GM19395 (cell line): Measurements from ENCODE around the gene SIPA1L3.
"Not testable (repeated sequence)": the region's sequence is repeated elsewhere in the genome, so short reads cannot be mapped to it uniquely, and the experiment has no call there.

Experiments used
- ATAC-seq: cut with Tn5 transposase; IDR thresholded peaks from one replicate; pipeline ENCODE4 v1.9.1; 2021; ENCODE audit warnings: mild to moderate bottlenecking, moderate library complexity; ENCODE audit not compliant: unreplicated experiment

Gene SIPA1L3, protein sequence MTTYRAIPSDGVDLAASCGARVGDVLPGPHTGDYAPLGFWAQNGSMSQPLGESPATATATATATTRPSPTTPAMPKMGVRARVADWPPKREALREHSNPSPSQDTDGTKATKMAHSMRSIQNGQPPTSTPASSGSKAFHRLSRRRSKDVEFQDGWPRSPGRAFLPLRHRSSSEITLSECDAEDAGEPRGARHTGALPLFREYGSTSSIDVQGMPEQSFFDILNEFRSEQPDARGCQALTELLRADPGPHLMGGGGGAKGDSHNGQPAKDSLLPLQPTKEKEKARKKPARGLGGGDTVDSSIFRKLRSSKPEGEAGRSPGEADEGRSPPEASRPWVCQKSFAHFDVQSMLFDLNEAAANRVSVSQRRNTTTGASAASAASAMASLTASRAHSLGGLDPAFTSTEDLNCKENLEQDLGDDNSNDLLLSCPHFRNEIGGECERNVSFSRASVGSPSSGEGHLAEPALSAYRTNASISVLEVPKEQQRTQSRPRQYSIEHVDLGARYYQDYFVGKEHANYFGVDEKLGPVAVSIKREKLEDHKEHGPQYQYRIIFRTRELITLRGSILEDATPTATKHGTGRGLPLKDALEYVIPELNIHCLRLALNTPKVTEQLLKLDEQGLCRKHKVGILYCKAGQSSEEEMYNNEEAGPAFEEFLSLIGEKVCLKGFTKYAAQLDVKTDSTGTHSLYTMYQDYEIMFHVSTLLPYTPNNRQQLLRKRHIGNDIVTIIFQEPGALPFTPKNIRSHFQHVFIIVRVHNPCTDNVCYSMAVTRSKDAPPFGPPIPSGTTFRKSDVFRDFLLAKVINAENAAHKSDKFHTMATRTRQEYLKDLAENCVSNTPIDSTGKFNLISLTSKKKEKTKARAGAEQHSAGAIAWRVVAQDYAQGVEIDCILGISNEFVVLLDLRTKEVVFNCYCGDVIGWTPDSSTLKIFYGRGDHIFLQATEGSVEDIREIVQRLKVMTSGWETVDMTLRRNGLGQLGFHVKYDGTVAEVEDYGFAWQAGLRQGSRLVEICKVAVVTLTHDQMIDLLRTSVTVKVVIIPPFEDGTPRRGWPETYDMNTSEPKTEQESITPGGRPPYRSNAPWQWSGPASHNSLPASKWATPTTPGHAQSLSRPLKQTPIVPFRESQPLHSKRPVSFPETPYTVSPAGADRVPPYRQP (N-terminal part only)

GRCh38 chr19:37906869-37907734 lies at the start of gene SIPA1L3:
Gene SIPA1L3 (plus strand): TSS chr19:37907208. CDS start chr19:38081566, 174,358 bp downstream.
- ATAC-seq: peak; percentile 81

GRCh38 chr19:37864501-37864900 lies 42.5 kb upstream of the SIPA1L3 start:
- ATAC-seq: no peak

GRCh38 chr19:37865930-37866329 lies 41.1 kb upstream of the SIPA1L3 start:
- not testable (repeated sequence) for ATAC-seq

DNA sequence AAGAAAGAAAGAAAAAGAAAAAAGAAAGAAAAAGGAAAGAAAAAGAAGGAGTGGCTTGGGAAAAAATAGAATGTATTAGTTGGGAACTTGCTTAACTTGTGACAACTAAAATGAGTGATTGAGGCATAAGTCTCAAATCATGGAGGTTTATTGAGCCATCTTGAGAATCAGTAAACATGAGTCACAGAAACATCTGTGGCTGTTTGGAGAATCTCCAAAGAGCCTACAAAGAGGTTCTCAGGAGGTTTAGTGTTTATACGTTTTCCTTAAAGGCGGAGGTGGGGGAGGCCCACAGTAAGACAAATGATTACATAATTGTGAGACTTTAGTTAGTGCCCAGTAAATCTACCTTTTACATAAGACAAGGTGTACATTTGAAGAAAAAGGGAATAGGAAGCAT lies 39.2 kb upstream of the SIPA1L3 start:
- ATAC-seq: no peak

- no peak for ATAC-seq
Measured at GRCh38 chr19:37869766-37870340, 37.2 kb upstream of the SIPA1L3 start.

- ATAC-seq: no peak
Measured at GRCh38 chr19:37872383-37872782, 34.6 kb upstream of the SIPA1L3 start.

GRCh38 chr19:37874784-37875183 lies 32.2 kb upstream of the SIPA1L3 start:
- no peak for ATAC-seq

DNA sequence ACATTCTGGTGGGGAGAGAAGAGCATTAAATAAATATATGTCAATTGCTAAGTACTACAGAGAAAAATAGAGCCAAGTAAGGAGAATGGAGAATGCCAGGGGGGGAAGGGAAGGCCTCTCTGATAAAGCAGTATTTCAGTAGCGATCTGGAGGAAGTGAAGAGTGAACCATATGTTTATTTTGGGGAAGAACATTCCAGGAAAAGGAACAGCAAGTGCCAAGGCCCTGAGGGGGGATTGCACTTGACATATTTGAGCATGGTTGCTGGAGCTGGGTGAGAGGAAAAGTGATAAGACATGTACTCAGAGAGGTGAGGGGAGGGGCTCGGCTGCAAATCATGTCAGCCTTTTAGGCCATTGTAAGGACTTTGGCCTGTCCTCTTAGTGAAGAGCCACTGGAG lies 31.0 kb upstream of the SIPA1L3 start:
- ATAC-seq: no peak

DNA sequence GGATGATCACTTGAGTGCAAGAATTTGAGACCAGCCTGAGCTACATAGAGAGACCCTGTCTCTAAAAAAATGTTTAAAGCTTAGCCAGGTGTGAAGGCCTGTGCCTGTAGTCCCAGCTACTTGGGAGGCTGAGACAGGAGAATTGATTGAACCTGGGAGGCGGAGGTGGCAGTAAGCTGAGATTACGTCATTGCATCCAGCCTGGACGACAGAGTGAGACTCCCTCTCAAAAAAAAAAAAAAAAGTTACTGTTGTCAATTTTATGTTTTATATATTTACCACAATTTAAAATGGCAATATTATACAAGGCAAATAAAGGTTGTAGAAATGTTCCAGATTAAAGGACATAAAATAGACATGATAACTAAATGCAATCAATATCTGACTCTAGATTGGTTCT lies 29.9 kb upstream of the SIPA1L3 start:
- no peak for ATAC-seq

DNA sequence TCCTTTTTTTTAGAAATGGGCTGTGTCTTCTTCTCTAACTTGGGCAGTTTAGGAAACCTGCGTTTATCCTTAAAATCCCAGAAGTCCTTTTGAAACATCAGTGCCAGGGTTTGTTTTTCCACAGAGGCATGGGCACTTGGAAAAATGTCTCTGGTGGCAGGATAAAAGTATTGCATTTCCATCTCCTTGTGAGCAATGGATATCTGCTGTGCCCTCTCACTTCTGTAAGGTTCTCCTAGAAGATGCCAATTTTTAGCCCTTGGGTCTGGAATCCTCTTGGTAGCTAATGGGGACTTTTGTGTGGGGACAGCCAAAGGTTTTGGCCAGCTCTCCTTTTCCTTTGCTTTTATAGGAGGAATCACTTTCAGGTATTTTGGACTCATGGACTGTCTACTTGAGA lies 21.6 kb upstream of the SIPA1L3 start:
- no peak for ATAC-seq

GRCh38 chr19:37886571-37886970 lies 20.4 kb upstream of the SIPA1L3 start:
- ATAC-seq: no peak

DNA sequence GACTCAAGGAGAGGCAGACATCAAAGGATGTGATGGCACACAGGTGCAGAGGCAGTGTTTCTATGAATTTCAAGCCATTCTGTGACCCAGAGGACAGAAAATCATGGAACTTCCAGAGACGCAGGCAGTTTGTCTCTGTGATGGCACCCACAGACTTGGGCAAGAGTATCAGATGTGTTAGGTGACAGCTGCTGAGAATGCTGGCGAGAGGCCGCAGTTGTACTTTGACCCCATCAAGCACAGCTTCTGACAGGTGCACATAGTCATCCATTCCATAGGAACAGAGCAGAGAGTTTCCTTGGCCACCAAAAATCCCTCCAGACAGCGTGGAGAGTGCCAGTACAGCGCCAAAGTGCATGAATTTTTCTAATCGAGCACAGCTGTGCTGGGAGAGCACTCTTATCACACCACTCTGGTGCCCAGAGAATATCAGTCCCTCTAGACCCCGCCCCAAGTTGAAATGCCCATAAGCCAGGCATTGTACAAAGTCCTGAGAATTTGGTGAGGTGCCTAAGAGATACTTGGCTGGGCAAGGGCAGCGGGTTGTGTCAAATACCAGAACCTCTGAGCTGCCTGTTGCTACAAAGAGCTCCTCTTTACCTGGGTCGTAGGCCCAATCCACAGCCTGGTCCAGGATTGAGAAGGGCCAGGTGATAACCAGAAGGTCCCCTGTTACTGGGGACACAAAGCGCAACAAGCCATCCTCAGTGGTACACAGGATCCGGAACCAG lies 13.0 kb upstream of the SIPA1L3 start:
- no peak for ATAC-seq

GRCh38 chr19:37896180-37896579 lies 10.8 kb upstream of the SIPA1L3 start:
- ATAC-seq: no peak

DNA sequence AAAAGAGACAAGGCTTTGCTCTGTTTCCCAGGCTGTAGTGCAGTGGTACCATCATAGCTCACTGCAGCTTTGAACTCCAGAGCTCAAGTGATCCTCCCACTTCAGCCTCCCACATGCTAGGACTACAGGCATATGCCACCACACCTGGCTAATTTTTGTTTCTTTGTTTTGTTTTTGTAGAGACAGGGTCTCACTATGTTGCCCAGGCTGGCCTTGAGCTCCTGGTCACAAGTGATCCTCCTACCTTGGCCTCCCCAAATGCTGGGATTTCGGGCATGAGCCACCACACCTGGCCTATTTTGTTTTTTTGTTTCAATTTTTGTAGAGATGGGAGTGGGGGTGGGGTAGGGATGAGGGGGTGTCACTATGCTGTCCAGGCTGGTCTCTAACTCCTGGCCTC lies 7.6 kb upstream of the SIPA1L3 start:
- ATAC-seq: no peak

GRCh38 chr19:37899966-37900365 lies 7.0 kb upstream of the SIPA1L3 start:
- ATAC-seq: no peak

DNA sequence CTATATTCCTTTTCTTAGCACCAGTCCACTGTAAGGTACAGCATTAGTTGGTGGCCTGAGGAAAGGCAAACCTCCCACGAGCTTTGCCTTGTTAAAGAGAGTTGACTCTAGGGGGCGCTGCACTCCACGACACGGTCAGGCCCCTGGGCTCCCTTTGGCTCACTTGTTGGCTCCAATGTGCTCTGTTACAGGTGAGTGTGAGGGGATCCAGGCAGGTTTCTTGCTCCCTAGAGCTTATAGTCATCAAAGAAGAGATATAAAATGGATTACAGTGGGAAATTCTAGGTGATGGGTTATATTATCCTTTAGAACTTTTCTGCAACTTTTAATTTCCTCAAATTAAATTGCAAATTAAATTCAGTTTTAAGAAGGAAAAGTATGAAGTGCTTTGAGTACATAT lies 4.3 kb upstream of the SIPA1L3 start:
- no peak for ATAC-seq

- no peak for ATAC-seq
Measured at GRCh38 chr19:37903096-37903495, 3.9 kb upstream of the SIPA1L3 start.

DNA sequence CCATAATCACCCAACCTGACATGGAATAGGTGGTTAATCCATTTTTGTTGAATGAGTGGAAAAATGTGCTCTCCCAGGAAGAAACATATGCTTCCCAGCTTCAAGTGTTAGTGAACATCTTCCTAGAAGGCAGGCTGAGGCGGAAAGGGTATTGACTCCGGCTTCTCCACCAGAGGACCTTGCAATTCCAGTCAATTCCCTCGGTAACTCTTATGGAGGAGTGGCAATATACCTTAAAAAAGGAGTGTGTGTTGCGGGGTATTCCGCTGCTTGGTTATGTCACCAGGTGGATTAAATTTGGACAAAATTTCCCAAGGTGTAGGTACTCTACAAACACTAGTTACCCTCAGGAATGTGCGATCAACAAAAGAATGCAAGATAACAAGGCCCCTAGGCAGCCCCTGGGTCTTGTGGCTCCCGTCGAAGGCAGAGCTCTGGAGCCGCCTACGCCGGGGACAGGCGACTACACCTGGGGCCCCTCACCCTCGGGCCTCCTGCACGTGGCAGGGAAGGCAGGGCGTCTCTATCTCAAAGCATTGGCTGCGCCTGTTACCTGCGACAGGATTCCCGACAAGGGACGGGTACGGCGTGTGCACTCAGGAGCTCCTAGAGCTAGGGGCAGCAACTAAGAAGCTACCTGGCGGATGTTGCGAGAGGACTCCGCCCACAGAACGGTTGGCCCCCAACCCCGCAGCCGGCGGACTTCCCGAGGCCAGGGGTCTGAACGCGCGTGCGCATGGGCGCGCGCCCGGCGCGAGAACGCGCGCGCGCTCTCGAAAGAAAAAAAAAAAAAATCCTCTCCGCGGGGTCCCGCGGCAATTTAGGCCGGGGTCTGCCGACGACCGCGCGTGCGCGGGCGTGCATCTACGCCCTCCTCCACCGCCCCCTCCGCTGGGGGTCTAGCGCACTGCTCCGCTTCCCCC lies 801 bp upstream of the SIPA1L3 start, which contains the start of gene WDR87:
Gene WDR87, minus strand, starts transcription at position 649 of the 923 bp plus-strand sequence. CDS start 8,355 bp downstream, outside the sequence.
- peak; percentile 31 for ATAC-seq
